Jurkat, Clone E6-1 (cell line): Measurements from ENCODE around the gene CFDP1.

ENCODE experiments used
- DNase-seq: peaks from one replicate; pipeline ENCODE4 v3.0.0-alpha.2; 2011; ENCODE audit warnings: low read depth, low spot score
- H3K4me3 ChIP-seq: 2 replicates; pipeline ENCODE4 v1.5.1; 2011; ENCODE audit warnings: mild to moderate bottlenecking, low read length, control low read depth, moderate library complexity

Gene CFDP1

GRCh38 chr16:75249441-75249840 is 183.9 kb downstream of the CFDP1 start:
- no peak for DNase-seq
- no peak overlapping the region for H3K4me3 ChIP-seq

DNA sequence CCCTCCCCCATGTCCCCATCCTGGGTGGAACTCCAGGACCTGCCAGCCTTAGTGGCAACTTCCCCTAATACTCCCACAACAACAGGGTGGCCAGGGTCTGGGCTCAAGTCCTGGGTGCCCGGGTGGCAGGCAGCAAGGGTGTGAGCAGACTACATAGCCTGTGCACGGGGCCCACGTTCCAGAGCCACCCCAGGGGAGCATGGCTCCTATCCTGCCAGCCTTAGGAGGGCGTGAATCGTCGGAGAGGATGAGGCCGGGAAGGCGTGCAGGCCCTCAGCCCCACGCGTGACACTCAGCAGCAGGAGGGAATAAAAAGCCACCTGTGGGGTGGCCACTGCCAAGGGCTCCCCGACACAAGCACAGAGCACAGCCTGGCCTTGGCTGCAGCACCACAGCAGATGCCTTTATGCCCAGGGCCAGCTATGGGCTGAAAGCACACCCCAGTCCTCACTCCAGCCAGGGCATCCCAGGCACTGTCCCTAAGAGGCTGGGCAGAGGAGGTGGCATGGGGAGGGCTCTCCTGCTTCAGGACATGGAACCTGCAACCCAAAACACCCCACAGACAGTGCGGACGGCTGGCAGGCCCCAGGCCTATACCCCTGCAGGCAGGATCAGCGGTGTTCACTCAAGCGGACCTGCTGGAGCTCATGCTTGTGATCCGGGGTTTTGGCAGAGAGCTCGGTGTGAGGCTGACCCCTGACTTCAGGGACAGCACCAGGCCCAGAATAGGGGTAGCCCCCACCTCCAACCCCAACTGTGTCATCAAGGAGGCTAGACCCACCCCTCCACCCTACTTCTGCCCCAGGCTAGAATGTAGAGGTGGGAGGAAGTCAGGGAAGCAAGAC is 184.5 kb downstream of the CFDP1 start:
- no peak for DNase-seq
- H3K4me3 ChIP-seq = no peak overlapping the region

DNA sequence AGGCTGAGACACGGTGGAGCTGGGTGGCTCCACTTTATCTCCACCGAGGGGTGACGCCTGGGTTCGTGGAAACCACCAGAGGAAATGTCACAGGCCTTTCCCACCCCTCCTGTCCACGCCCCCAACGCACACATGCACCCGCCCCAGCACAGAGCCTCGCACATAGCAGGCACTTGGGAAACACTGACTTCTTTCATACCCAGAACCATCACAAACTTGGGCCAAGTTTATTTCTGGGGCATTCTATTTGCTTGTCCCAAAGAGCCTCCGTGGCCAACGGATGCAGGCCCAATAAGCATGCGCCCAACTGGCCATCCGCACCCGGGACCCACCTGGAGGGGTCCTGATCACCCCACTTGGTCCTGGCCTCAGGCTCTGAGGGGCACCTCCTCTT is 185.2 kb downstream of the CFDP1 start:
- no peak overlapping the region for H3K4me3 ChIP-seq
- DNase-seq = no peak

DNA sequence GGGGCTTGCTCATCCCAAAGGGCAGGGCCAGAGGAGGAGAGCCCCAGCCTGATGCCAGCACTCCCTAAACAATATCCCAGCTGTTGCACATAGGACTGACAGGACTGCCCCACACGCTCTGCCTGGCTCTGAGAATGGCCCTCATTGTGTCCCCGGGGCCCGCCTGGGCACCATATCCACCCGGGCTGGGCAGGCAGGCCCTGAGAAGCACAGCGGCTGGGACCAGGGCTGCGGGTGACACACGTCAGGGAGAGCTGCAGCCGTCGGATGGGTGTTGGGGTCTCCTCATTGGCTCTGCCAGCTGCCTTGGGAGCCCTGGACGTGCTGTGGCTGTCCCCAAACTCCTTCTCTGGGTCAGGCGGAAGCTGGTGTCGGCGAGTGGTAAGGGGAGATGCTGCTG is 186.1 kb downstream of the CFDP1 start:
- no peak for DNase-seq
- no peak overlapping the region for H3K4me3 ChIP-seq

GRCh38 chr16:75246504-75247205 is 186.6 kb downstream of the CFDP1 start:
- DNase-seq = no peak
- H3K4me3 ChIP-seq = no peak overlapping the region

DNA sequence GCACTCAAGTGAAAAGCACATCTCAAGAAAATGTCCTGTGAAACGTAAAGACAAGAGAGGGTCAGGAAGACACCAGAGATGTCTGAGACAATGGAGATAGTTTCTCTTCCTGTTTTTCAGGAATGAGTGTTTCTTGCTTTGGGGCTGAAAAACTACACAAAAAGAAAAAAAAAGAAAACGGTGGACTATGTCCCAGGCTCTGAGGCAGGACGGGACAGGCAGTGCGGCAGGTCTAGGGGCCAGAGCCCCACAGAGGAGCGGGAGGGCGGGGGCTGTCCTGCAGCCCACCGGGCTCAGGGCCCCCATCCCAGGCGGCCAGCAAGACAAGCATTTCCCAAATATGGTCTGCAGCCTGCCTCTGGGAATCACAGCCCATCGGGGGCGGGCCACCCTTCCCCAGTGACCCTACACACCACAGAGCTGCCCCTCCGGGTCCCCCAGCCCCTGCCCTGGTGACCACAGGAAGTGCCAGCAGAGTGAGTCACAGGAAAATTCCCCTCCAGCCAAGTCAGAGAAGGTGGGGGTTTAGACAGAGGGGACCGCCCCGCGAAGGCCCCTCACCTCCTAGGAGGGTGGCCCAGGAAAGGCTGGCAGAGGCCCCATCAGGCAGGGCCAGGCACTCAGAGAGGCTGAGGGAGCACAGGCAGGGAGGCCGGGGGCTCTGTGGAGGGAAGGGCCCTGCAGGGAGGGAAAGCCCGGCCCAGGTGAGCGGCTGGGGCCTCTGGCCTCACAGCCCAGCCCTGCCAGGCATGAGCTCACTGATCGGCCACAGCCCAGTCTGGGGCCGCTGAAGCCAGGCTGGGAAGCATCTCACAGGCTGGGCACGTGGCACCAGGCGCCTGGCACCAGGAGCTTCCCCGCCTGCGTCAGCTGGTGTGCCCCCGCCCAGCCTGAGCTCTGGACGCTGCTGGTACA is 188.2 kb downstream of the CFDP1 start:
- no peak overlapping the region for H3K4me3 ChIP-seq

GRCh38 chr16:75244225-75244809 is 189.0 kb downstream of the CFDP1 start:
- H3K4me3 ChIP-seq = no peak overlapping the region
- DNase-seq = no peak

More for the DNA sequence above, 188.2 kb downstream of the CFDP1 start:
- no peak for DNase-seq
